ENCODE measurements around the gene TBC1D2B. TPM values are rescaled to one million over a fixed set of nuclear protein-coding genes. Genes with fewer than 3 reads are reported as not detected.

The TBC1D2B gene
- total and polyA plus RNA-seq, 4 donors = 8.4 to 119 (median 22.0) TPM

- no peak for TF ChIP-seq EGR1 (IDR thresholded peaks at IDR 0.05; ENCODE audit: low read depth in 2 of 2)
- TF ChIP-seq JUND (IDR thresholded peaks at IDR 0.05) = no peak
- TF ChIP-seq TAF1 (conservative IDR thresholded peaks at IDR 0.05) = no peak
- TF ChIP-seq YY1 (IDR thresholded peaks at IDR 0.05) = no peak
These were observed 76.6 kb downstream of the TBC1D2B start (continued) for GRCh38 chr15:78000927-78001249.

- Histone ChIP-seq H3K27ac (ENCODE audit: low read depth in 1 of 2, low read length in 2 of 2) (peak overlapping the region; percentile 52 to 57), H3K36me3 (ENCODE audit: control insufficient read depth in 4 of 4, insufficient read depth in 3 of 4, low read depth in 1 of 4, low read length in 3 of 4) (peaks cover 12 to 34% (median 32%) of the 10 kb centered on the region in 4 donors), H3K9me3 (ENCODE audit: control insufficient read depth in 4 of 4, low read length in 3 of 4) (no peaks in the 10 kb centered on the region), H3K9ac (ENCODE audit: low read depth in 1 of 2, low read length in 2 of 2) (peak overlapping the region; percentile 24 to 42), H3K4me3 (ENCODE audit: low read depth in 1 of 3, low read length in 3 of 3) (no peak overlapping the region), H3K4me1 (ENCODE audit: control insufficient read depth in 4 of 4, insufficient read depth in 4 of 4, low read length in 3 of 4) (peaks cover 9 to 40% (median 33%) of the 10 kb centered on the region in 4 donors), H3K27me3 (ENCODE audit: control insufficient read depth in 4 of 4, insufficient read depth in 4 of 4, low read length in 3 of 4) (no peaks in the 10 kb centered on the region)
- DNase-seq (ENCODE audit: low spot score) = peak; percentile 73
- TF ChIP-seq JUND (IDR thresholded peaks at IDR 0.05) (no peak), ATF3 (IDR thresholded peaks at IDR 0.05) (no peak), ZBTB33 (IDR thresholded peaks at IDR 0.05) (no peak), HNF4G (IDR thresholded peaks at IDR 0.05) (no peak), MAX (IDR thresholded peaks at IDR 0.05) (no peak), RAD21 (IDR thresholded peaks at IDR 0.05) (peak; percentile 96 to 97), NR2F2 (IDR thresholded peaks at IDR 0.05) (no peak), RXRA (IDR thresholded peaks at IDR 0.05) (peak; percentile 36 to 44), CTCF (IDR thresholded peaks at IDR 0.05; ENCODE audit: low read depth, low read length, missing input control) (peak; percentile 89), EGR1 (IDR thresholded peaks at IDR 0.05; ENCODE audit: low read depth in 2 of 2) (no peak), REST (IDR thresholded peaks at IDR 0.05) (peak; percentile 30), FOXA1 (IDR thresholded peaks at IDR 0.05) (no peak), TAF1 (conservative IDR thresholded peaks at IDR 0.05) (no peak), YY1 (IDR thresholded peaks at IDR 0.05) (peak; percentile 19), SP1 (IDR thresholded peaks at IDR 0.05) (peak; percentile 48), GABPA (IDR thresholded peaks at IDR 0.05 in 1 of 2, conservative IDR thresholded peaks at IDR 0.05 in 1 of 2) (no peak), FOXA2 (IDR thresholded peaks at IDR 0.05) (no peak), HNF4A (conservative IDR thresholded peaks at IDR 0.05) (peak; percentile 21 to 22)
- 29% methylated on average over 24 of the region's 24 CpGs for WGBS
These were observed 77.2 kb downstream of the TBC1D2B start for GRCh38 chr15:78000091-78000926.

Measured in liver (tissue), 9 donors.